ENCODE measurements around the gene SLC45A1. TPM values are rescaled to one million over a fixed set of nuclear protein-coding genes. Genes with fewer than 3 reads are reported as not detected.

SLC45A1 gene
- polyA plus RNA-seq, 1 donor (not counting 4 experiments of a cell fraction or from before 2014, with no cell fraction given): 0.14 TPM

DNA sequence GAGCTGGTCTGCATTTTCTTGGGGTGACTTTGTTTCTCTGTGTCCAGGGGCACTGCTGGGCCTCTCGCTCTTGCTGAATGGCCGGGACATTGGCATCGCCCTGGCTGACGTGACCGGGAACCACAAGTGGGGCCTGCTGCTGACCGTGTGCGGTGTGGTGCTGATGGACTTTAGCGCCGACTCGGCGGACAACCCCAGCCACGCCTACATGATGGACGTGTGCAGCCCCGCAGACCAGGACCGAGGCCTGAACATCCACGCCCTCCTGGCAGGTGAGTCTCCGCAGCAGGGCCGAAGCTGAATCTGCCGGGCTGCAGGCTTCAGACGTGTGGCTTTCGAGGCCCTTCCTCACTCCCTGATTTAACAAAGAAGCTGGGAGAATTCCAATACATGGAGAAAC is 7.9 kb downstream of the SLC45A1 start:
- FAIRE-seq (no peak), DNase-seq (ENCODE audit: low read depth, low spot score) (no peak)
- H4K20me1 ChIP-seq (ENCODE audit: control insufficient read depth, extremely low read depth, insufficient read depth, low read length): no peaks in the 10 kb centered on the region
- H3K36me3 ChIP-seq (ENCODE audit: control insufficient read depth in 2 of 2, extremely low read depth in 1 of 2, insufficient read depth in 2 of 2, low read length in 2 of 2): no peaks in the 10 kb centered on the region
- dilution Hi-C loops (cut with MboI; ENCODE audit: extremely low pct_ligation_motif_present, low sequenced_read_pairs): no loop called here
- H3K27ac ChIP-seq (ENCODE audit: control insufficient read depth, insufficient read depth, low read length): no peak overlapping the region
- H3K9me3 ChIP-seq (ENCODE audit: control insufficient read depth, low read depth, low read length): no peaks in the 10 kb centered on the region
- H3K4me1 ChIP-seq (ENCODE audit: control insufficient read depth, extremely low read depth, insufficient read depth, low read length): no peaks in the 10 kb centered on the region
- H3K9ac ChIP-seq (ENCODE audit: control insufficient read depth, extremely low read depth, insufficient read depth, low read length): no peak overlapping the region
- no peaks in the 10 kb centered on the region for H3K27me3 ChIP-seq (ENCODE audit: control insufficient read depth, extremely low read depth, insufficient read depth, low read length)
- no peak overlapping the region for H3K4me3 ChIP-seq (ENCODE audit: control insufficient read depth in 2 of 3, extremely low read depth in 1 of 3, insufficient read depth in 2 of 3, low read depth in 1 of 3, low read length in 3 of 3)
- H3K4me2 ChIP-seq (ENCODE audit: control insufficient read depth, extremely low read depth, insufficient read depth, low read depth, low read length): no peak overlapping the region
- no peak overlapping the region for H2AFZ ChIP-seq (ENCODE audit: control insufficient read depth, low read length)
- TF ChIP-seq, protein P1, sequence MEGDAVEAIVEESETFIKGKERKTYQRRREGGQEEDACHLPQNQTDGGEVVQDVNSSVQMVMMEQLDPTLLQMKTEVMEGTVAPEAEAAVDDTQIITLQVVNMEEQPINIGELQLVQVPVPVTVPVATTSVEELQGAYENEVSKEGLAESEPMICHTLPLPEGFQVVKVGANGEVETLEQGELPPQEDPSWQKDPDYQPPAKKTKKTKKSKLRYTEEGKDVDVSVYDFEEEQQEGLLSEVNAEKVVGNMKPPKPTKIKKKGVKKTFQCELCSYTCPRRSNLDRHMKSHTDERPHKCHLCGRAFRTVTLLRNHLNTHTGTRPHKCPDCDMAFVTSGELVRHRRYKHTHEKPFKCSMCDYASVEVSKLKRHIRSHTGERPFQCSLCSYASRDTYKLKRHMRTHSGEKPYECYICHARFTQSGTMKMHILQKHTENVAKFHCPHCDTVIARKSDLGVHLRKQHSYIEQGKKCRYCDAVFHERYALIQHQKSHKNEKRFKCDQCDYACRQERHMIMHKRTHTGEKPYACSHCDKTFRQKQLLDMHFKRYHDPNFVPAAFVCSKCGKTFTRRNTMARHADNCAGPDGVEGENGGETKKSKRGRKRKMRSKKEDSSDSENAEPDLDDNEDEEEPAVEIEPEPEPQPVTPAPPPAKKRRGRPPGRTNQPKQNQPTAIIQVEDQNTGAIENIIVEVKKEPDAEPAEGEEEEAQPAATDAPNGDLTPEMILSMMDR (optimal IDR thresholded peaks at IDR 0.05 in 1 of 3, IDR thresholded peaks at IDR 0.05 in 1 of 3, conservative IDR thresholded peaks at IDR 0.05 in 1 of 3; ENCODE audit: extremely low read depth in 1 of 3, insufficient read depth in 2 of 3, low read length in 3 of 3): no peak
- TF ChIP-seq EZH2 (IDR thresholded peaks at IDR 0.05; ENCODE audit: low read length): no peak
- no peaks in the 10 kb centered on the region for H3K79me2 ChIP-seq (ENCODE audit: control insufficient read depth, insufficient read depth, low read length)
- no peaks in the 10 kb centered on the region for H3K9me1 ChIP-seq (ENCODE audit: control insufficient read depth, extremely low read depth, insufficient read depth, low read length)

DNA sequence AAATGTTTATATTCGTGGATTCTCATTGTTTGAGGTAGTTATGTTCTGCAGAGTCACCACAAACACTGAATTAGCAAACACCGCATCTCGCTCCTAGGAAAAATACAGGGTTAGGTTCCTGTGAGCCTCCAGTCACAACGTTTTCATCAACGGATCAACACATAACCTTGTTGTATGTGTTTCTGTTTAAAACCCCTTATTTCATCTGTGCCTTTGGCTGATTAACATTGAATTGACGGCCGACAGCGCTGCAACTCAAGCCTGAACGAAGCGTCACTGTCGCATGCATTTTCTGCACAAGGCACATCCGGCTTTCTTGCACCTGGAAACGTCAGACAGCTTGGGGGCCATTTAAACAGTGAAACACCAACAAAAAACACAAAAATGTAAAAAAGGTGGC is 8.4 kb downstream of the SLC45A1 start:
- DNase-seq (ENCODE audit: low read depth, low spot score): no peak
- H3K36me3 ChIP-seq (ENCODE audit: control insufficient read depth in 2 of 2, extremely low read depth in 1 of 2, insufficient read depth in 2 of 2, low read length in 2 of 2): no peaks in the 10 kb centered on the region
- H3K4me1 ChIP-seq (ENCODE audit: control insufficient read depth, extremely low read depth, insufficient read depth, low read length): no peaks in the 10 kb centered on the region
- no peak overlapping the region for H3K4me3 ChIP-seq (ENCODE audit: control insufficient read depth in 2 of 3, extremely low read depth in 1 of 3, insufficient read depth in 2 of 3, low read depth in 1 of 3, low read length in 3 of 3)
- H3K9me3 ChIP-seq (ENCODE audit: control insufficient read depth, low read depth, low read length): no peaks in the 10 kb centered on the region
- H4K20me1 ChIP-seq (ENCODE audit: control insufficient read depth, extremely low read depth, insufficient read depth, low read length): no peaks in the 10 kb centered on the region
- no peaks in the 10 kb centered on the region for H3K27me3 ChIP-seq (ENCODE audit: control insufficient read depth, extremely low read depth, insufficient read depth, low read length)
- H3K9me1 ChIP-seq (ENCODE audit: control insufficient read depth, extremely low read depth, insufficient read depth, low read length): no peaks in the 10 kb centered on the region
- no peak overlapping the region for H3K4me2 ChIP-seq (ENCODE audit: control insufficient read depth, extremely low read depth, insufficient read depth, low read depth, low read length)
- TF ChIP-seq, protein P1 (optimal IDR thresholded peaks at IDR 0.05 in 1 of 3, IDR thresholded peaks at IDR 0.05 in 1 of 3, conservative IDR thresholded peaks at IDR 0.05 in 1 of 3; ENCODE audit: extremely low read depth in 1 of 3, insufficient read depth in 2 of 3, low read length in 3 of 3): no peak
- TF ChIP-seq EZH2 (IDR thresholded peaks at IDR 0.05; ENCODE audit: low read length): no peak
- H3K79me2 ChIP-seq (ENCODE audit: control insufficient read depth, insufficient read depth, low read length): no peaks in the 10 kb centered on the region
- no peak overlapping the region for H3K27ac ChIP-seq (ENCODE audit: control insufficient read depth, insufficient read depth, low read length)
- H2AFZ ChIP-seq (ENCODE audit: control insufficient read depth, low read length): no peak overlapping the region
- FAIRE-seq: no peak
- H3K9ac ChIP-seq (ENCODE audit: control insufficient read depth, extremely low read depth, insufficient read depth, low read length): no peak overlapping the region
- dilution Hi-C loops (cut with MboI; ENCODE audit: extremely low pct_ligation_motif_present, low sequenced_read_pairs): no loop called here
